Hepatocyte (in vitro differentiated cells): ENCODE measurements around the gene KIN.
"Not testable (repeated sequence)": the region's sequence is repeated elsewhere in the genome, so short reads cannot be mapped to it uniquely, and the experiment has no call there.

Experiments
- CTCF ChIP-seq: fragments of 200-600 bp; sonication (generic); IDR thresholded peaks from 2 replicates; pipeline ENCODE4 v1.5.1; 2016; ENCODE audit warnings: antibody characterized with exemption, mild to moderate bottlenecking; ENCODE audit not compliant: poor library complexity
- EZH2 ChIP-seq: fragments of 200-600 bp; sonication (generic); IDR thresholded peaks from 2 replicates; pipeline ENCODE4 v1.6.1; 2016; ENCODE audit warnings: antibody characterized with exemption, mild to moderate bottlenecking, borderline replicate concordance

GRCh38 chr10:7711075-7711474, 76.7 kb downstream of the KIN start:
- not testable (repeated sequence) for TF ChIP-seq CTCF, EZH2
